Glomerular visceral epithelial cell (primary cell): ENCODE results near the gene BTNL8.

Source experiments
- DNase-seq: peaks from one replicate; pipeline ENCODE4 v3.0.0-alpha.2; 2016; ENCODE audit errors: extremely low spot score

Gene BTNL8, protein sequence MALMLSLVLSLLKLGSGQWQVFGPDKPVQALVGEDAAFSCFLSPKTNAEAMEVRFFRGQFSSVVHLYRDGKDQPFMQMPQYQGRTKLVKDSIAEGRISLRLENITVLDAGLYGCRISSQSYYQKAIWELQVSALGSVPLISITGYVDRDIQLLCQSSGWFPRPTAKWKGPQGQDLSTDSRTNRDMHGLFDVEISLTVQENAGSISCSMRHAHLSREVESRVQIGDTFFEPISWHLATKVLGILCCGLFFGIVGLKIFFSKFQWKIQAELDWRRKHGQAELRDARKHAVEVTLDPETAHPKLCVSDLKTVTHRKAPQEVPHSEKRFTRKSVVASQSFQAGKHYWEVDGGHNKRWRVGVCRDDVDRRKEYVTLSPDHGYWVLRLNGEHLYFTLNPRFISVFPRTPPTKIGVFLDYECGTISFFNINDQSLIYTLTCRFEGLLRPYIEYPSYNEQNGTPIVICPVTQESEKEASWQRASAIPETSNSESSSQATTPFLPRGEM

DNA sequence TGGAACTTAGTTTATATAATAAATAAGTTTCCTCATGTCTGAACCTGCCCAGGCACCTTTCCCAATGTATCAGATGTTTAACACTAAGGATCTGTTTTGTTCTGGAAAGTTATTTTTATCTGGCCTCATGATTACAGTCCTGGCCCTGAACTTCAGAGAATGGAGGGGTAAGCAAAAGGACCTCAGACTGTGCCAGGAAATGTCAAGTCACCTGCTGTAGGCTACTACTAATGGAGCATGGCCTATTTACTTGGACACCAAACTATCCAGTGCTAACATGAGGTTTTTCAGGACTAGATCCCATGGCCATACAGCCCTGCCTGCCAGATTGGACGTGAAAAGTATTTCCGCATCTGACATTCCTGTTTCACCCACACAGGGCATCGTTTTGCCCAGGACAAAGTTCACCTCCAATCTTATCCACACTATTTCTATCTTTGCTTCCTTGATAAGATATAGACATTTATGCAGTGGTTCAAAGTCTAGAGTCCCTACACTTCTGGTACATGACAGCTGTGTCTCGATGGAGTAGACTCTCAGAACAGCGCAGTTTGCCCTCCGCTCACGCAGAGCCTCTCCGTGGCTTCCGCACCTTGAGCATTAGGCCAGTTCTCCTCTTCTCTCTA, at the start of gene BTNL8:
Gene BTNL8 (plus strand): TSS at position 539 of the 626 bp plus-strand sequence. CDS start 152 bp downstream, outside the sequence.
- no peak for DNase-seq

DNA sequence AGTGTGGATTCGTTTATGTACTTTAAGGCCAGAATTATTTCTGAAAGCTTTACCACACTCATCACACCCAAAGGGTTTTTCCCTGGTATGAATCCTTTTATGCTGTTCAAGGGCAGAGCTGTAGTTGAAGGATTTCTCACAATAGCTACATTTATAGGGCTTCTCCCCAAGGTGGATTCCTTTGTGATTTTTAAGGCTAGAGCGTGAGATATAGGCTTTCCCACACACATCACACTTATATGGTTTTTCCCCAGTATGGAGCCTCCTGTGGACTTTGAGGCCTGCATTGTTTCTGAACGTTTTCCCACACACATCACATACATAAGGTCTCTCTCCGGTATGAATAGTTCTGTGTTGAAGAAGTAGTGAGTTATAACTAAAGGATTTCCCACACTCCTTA, 49.1 kb upstream of the BTNL8 start:
- DNase-seq: no peak

DNA sequence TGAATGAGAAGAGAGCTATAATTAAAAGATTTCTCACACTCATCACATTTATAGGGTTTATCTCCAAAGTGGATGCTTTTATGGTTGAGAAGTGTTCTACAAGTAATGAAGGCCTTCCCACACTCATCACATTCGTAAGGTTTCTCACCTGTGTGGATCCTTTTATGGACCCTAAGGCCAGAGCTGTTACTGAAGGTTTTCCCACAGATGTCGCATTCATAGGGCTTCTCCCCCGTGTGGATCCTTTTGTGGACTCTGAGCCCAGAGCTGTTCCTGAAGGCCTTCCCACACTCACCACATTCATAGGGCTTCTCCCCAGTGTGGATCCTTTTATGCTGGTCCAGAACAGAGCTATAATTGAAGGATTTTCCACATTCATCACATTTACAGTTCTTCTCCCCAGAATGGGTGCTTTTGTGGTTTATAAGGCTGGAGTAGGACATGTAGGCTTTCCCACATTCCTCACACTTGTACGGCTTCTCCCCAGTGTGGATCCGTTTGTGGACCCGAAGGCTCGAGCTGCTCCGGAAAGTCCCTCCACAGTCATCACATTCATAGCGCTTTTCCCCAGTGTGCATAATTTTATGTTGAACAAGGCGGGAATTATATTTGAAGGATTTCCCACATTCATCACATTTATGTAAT, 48.4 kb upstream of the BTNL8 start:
- DNase-seq: no peak

DNA sequence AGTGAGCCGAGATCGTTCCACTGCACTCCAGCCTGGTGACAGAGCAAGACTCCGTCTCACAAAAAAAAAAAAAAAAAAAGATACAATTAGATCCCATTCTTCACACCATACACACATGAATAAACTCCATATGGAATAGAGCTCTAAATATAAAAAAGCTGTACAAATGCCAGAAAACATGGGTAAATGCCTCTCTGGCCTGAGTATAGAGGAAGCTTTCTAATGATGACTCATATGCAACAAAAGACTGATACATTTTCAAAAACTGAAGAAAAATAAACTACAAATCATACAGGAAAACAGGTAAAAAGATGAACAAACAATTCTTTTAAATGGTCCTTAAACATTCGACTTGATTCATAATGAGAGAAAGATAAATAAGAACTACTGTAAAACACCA, 46.5 kb upstream of the BTNL8 start:
- no peak for DNase-seq

DNA sequence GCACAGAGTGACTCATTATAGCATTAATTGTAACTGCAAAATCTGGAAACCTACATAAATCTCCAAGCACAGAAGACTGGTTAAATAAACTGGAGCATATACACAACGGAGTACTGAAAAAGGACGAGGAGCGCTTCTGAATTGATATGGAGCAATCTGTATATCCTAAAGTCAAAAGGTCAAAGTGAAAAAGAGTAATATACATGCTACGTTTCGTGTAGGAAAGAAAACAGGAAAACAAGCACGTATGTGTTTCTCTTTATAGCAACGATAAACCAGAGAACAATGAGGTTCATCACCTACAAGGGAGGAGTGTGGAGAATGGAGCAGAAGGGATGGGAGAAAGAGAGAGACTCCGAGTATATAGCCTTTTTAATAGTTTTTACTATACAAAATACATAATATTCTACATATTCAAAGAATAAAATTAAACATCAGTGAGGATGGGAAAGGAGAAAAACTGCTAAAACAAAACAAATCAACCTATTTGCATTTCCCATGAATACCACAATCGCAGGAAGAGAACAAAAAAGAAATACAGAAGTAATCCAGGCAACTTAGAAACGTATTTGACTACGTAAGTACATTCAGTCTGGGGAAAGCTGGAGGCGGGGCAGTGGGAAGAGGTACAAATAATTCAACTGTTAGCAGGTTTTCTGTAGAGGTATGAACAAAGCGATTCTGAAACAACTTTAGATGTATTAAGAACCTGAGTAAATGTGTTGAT, 45.7 kb upstream of the BTNL8 start:
- DNase-seq: no peak

DNA sequence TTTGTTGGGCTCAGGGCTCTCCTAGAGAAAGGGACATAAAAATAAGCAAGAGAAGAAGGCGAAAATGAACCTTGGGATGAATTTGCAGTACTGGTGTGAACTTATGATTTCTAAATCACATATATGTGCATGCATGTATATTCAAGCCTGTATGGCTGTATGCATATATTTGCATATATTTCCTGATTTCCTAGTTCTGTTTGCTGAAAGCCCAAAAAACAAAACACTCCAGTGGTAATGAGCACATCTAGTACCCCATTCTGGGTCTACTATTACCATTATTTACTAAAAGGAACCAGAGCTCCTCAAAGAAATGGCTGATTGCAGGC, 45.1 kb upstream of the BTNL8 start:
- DNase-seq: no peak

DNA sequence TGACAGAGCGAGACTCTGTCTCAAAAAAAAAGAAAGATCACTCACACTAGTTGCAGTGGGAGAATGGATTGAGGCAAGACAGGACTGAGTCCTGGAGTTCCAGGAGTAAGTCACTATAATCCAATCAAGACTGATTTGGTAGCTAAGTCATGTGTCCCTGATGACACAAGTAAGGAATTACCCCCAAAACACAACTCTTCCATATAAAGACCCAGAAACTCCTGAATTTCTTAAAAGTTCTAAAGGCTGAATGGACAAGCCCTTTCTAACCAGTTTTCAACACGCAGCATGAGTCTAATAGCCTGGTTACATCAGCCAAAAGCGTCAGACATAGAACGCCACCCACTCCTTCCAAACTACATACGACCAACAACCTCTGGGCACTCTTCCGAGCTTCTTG, 40.4 kb upstream of the BTNL8 start:
- DNase-seq: no peak

DNA sequence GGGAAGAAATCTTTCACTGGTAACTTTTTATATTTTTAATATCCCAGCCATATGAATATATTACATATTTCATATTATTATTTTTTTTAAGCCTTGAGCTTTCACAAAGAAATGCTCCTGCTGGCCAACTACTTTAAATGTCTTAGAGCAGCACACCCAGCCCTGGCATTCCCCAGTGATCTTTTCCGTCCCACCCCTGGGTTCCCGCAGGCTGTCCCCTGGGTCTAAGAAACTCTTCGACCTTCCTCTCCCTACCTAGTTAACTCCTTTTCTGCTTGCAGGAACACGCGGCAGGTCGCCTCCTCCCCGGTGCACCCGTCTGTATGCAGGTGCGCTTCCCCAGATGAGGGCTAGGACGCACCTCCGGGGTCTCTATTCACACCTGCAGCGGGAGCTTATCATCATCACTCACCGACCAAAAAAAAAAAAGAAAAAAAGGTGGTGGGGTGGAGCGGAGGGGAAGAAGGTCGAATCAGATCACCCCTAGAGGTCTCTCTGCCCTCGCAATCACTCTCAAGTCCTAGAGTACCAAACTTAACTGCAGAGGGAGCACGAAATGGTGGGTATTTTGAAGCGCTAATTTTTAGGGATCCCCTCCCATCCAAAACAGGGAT, 38.6 kb upstream of the BTNL8 start:
- no peak for DNase-seq

DNA sequence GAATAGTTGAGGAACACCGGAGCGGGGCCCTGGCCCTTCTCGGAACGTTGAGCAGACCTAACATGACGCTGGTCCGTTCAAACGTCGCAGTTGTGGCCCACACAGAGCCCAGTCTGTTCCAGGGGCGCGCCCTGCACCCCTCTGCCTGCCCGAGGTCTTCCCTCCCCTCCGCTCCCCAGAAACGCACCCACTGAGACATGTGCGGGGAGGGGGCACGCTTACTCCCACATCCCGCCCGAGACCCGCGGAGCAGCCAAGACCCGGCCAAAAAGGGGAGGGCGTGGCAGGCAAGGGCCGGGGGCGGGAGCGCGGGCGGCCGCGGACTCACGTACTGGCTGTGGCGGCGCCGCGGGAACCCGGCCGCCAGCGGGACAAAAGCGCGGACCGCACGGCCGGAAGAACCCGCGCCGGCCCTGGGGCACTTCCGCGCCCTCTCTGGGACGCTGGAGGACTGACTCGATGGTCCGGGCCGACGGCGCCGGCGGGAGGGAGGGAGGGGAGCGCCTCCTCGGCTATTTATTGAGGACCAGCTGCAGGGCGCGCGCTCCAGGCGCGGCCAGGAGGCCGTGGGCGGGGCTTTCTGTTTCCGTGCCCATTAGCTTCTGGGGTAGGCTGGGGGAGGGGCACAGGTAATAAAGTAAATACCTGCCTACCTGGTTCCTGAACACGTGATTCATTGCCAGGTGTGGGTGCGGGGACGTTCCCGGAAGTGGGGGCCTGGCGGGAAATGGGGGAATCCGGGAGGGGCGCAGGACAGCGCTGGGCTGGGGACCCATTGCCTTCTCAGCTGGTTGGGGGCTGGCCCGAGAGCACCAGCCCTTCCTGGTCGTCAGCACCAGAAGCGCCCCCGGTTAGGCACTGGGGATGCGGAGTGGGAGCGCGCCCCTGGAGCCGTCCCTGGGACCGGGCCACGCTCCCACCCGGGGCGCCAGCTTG, 37.8 kb upstream of the BTNL8 start, which contains the start of gene ZFP62:
Gene ZFP62 (minus strand): TSS at position 390 of the 936 bp plus-strand sequence. CDS start 57 bp downstream, at position 333.
- DNase-seq: peak; percentile 95

DNA sequence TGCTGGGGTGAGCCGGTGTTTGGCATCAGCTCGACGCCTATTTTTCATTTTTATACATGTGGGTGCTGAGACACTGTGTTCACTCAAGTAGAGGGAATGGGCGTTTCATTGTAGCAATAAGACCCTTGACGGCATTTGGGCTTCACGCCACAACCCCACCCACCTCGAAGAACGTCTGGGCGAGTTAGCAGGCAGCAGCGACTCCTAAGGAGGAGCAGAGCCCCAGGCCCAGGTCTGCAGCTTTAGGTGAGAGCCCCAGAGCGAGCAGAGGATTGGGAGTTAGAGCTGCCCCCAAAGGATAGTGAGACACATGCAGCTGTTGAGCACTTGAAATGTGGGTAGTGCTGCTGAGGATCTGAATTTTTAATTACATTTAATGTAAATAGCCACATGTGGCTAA, 36.3 kb upstream of the BTNL8 start:
- no peak for DNase-seq

DNA sequence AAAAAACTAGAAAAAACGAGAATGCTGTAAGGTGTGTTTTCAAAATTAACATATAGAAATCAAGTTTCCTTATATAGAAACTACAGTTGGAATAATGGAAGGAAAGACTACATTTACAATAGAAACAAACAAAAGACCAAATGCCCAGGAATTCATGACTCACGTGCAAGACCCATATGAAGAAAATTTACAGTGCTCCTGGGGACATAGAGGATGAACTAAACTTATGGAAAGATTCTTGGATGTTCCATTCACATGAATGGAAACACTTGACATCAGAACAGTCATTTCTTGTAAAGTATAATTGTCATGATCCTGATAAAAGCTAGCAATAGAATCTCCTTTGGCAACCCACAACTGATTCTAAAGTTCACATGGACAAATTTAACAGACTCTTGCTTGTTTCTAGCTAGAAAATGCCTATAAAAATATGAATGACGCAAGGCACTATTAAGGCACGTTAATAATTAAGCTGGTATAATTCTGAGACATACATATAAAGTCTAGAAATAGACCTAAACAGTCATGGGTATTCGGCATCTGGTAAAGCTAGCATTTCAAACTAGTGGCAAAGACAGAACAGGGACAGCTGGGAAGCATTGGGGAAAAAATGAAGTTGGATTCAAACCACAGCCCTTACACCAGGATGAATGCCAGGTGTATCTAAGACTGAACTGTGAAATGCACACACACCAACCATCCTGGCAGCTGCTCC, 32.8 kb upstream of the BTNL8 start:
- peak; percentile 16 for DNase-seq

DNA sequence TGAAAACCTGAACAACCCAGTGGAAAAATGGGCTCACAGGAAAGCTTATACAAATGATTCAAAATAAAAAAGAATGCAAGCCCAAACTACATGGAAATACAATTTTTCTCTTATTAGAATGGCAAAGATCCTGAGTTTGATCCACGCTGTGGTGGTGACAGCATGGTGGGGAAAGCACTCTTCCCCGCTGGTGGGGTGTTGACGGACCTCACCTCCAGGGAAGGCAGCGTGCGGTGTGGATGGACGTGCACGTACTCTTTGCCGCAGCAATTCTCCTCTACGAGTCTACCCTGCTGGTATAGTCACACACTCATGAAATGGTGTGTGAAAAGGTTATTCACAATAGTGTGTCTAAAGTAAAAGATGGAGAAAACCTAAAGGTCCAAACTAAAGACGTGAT, 32.0 kb upstream of the BTNL8 start:
- DNase-seq: no peak

DNA sequence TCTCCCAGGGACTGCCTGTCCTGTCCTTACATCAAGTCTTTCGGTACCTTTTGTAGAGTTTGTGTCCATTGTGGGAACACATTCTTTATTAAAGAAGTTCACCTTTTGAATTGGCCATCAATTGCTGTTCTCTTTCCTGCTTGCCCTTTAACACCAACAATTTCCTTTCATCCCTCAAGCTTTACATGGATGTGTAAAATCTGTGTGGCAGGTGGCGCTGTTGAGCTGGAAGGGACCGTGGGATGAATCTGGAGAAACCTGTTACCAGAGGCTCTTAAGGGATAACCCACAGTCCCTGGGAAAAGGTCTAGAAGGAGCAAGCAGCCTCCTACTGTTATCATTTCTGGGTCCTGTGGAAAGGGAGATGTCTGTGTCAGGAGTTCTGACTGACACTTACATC, 30.0 kb upstream of the BTNL8 start:
- peak; percentile 76 for DNase-seq

DNA sequence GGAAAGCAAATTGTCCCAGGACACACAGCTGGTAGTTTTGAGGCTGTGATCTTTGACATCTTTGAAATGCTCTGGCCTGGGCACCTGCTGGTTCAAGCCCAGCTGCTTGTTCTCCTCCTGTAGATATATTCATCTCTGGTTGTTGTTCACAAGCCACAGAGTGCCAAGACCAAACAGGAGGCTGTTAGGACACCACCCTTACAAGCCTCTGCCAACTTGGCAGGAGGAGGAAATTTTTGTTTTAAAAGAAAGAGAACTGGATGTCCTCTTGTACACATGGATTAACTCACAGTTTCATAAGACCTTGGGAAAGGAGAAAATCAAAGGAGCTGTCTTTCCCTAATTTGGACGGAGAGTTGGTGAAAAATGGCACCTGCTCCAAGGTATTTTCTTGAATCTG, 29.4 kb upstream of the BTNL8 start:
- DNase-seq: no peak

DNA sequence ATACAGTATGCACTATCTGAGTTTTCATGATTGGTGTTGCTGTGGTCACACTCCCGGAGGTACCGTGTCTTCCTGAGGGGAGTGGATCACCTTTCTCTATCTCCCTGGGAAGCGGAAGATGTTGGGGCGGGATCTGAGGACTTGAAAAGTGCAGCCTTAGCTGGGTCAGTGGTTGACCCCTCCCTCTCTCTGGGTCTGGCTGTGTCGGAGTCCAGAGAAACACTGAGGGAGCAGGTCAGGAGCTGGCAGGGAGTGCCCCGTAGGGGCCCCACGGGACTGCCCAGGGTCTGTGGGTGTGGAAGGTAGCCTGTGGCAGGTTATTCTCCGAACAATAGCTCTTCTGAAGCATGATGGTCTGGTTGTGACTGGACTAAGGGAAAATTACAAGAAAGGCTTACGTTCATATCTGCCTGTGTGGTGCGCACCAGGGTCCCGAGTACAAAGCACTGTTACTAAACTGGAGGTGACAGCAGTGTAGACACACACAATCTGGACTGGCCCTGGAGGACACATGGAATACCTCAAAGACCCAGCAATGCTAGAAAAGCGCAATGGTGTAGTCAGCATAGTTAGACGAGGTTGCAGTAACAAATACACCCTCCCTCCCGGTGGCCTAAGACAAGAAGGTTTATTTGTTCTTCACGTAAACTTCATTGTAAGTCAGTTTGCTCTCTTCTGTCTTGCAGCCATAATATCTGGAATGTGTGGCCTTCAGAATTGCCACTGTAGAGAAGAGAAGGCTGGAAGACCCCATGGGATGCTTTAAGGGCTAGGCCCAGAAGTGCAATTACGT, 28.5 kb upstream of the BTNL8 start:
- no peak for DNase-seq

DNA sequence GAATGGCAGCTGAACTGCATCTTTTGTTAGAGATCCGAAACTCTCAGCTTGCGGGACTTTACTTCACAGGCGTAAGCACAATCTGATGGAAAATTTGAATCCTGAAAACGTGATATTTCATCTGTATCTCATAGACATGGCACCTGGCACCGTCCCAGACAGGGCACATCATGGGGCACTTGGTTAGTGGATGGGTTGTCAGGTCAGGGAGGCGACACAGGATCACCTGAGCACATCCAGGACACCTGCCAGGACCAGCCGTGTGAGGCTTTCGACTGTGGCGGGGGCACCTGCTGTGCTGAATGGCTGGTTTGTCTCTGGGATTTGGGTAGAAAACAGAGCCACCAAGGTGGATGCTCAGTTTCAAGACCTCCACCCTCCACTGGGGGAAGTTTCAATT, 26.5 kb upstream of the BTNL8 start:
- DNase-seq: no peak

DNA sequence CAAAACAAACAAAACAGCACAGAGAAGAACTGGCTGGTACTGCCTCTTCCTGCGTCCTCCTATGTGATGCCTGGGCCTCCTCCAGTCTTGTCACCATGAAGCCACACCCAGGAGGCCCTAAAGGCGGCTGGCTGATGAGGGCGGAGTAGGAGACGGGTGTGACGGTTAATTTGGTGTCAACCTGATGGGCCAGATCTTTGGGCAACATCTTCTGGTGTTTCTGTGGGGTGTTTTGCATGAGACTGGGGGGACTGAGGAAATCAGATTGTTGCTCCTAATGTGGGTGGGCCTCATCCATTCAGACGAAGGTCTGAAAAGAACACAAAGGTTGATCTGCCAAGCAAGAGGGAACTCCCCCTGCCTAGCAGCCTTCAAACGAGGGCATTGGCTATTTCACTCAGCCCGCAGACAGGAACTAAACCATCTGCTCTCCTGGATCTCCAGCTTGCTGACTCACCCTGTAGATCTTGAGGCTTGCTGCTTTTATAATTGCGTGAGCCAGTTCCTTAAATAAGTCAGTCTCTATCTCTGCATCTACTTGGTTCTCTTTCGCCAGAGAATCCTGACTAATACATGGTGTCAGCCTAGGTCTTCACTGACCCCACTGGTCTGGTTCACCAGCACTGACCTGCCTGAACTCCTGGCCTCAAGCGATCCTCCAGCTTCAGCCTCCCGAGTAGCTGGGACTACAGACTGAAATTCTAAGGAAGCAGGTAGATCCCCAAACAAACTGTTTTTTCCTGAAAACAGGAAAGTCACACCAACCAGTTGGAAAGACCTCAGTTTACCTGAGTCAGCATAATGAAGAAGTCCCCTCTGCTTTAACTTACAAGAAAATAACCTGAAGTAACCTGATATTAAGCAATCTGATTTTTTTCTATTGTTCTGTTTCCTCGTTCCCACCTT, 25.1 kb upstream of the BTNL8 start:
- DNase-seq: no peak
